T-cell (primary cell): ENCODE results near the gene SMPD3. TPM values are rescaled to one million over a fixed set of nuclear protein-coding genes. Genes with fewer than 3 reads are reported as not detected.

Source experiments
- ATAC-seq, 4 experiments: fragments of 200-7000 bp in 3 of 4; fragments of 150-1000 bp in 1 of 4; cut with Tn5 transposase; replicated peaks in 1 of 4; 1 replicate in 3 of 4; 2 replicates in 1 of 4; pipeline ENCODE4 v1.10.0; 2021; ENCODE audit warnings: moderate library complexity in 3 of 4, mild to moderate bottlenecking in 2 of 4, moderate number of reproducible peaks in 1 of 4
- CTCF ChIA-PET, 2 donors: fragments of 300-600 bp; sonication (Branson Sonifier 250); formaldehyde crosslinking; loops; one replicate each; lab custom pipeline; 2022; ENCODE audit warnings: antibody characterized with exemption in 2 of 2; lab: Charles Lee
- POLR2A ChIA-PET, 2 donors: fragments of 300-600 bp; sonication (Branson Sonifier 250); formaldehyde crosslinking; loops; one replicate each; lab custom pipeline; 2022; ENCODE audit warnings: antibody characterized with exemption in 2 of 2; lab: Charles Lee
- DNase-seq, 35 experiments: peaks; one replicate each; pipeline versions ENCODE4 v3.0.0 to v3.0.0-alpha.2; 2013 to 2023
- H3K27ac ChIP-seq: one replicate; pipeline ENCODE4 v1.5.1; 2013; ENCODE audit warnings: low read length
- H3K27me3 ChIP-seq, 2 experiments: replicated peaks in 1 of 2; 1 replicate in 1 of 2; 2 replicates in 1 of 2; pipeline versions ENCODE4 v1.6.1 to v1.7.0; 2013; ENCODE audit warnings: low read length in 1 of 2, mixed read lengths in 1 of 2; ENCODE audit not compliant: control insufficient read depth in 2 of 2, insufficient read depth in 2 of 2; ENCODE audit errors: extremely low read depth in 1 of 2
- H3K36me3 ChIP-seq, 2 donors: 1 replicate in 1 of 2; 2 replicates in 1 of 2; pipeline versions ENCODE4 v1.6.1 to v1.7.0; 2013; ENCODE audit warnings: low read length in 1 of 2; ENCODE audit not compliant: control insufficient read depth in 2 of 2, insufficient read depth in 1 of 2; ENCODE audit errors: extremely low read depth in 1 of 2
- H3K4me1 ChIP-seq, 2 experiments: 1 replicate in 1 of 2; 2 replicates in 1 of 2; pipeline versions ENCODE4 v1.6.1 to v1.7.0; 2013; ENCODE audit warnings: low read length in 2 of 2, mixed read lengths in 1 of 2; ENCODE audit not compliant: insufficient read depth in 2 of 2, control insufficient read depth in 1 of 2; ENCODE audit errors: extremely low read depth in 1 of 2
- H3K4me3 ChIP-seq, 2 donors: 1 replicate in 1 of 2; 2 replicates in 1 of 2; pipeline versions ENCODE4 v1.5.1 to v1.7.0; 2013; ENCODE audit warnings: mild to moderate bottlenecking in 2 of 2, low read length in 1 of 2, moderate library complexity in 1 of 2; ENCODE audit not compliant: control insufficient read depth in 1 of 2; ENCODE audit errors: extremely low read depth in 1 of 2
- H3K9me3 ChIP-seq: 2 replicates; pipeline ENCODE4 v1.7.0; 2013
- H3K27ac Mint-ChIP-seq, 2 donors: one replicate each; pipeline ENCODE4 v1.8.0; 2020 to 2021; ENCODE audit warnings: mild to moderate bottlenecking in 2 of 2, mixed read lengths in 2 of 2
- H3K27me3 Mint-ChIP-seq, 2 donors: one replicate each; pipeline ENCODE4 v1.8.0; 2021 to 2022; ENCODE audit warnings: mixed read lengths in 2 of 2
- H3K36me3 Mint-ChIP-seq: one replicate; pipeline ENCODE4 v1.8.0; 2021; ENCODE audit warnings: mixed read lengths
- H3K4me1 Mint-ChIP-seq, 3 donors: one replicate each; pipeline ENCODE4 v1.8.0; 2020 to 2022; ENCODE audit warnings: mixed read lengths in 3 of 3, mild to moderate bottlenecking in 1 of 3
- H3K4me3 Mint-ChIP-seq, 3 donors: one replicate each; pipeline ENCODE4 v1.8.0; 2020 to 2022; ENCODE audit warnings: mild to moderate bottlenecking in 3 of 3, mixed read lengths in 3 of 3, moderate library complexity in 3 of 3
- H3K9me3 Mint-ChIP-seq, 3 donors: one replicate each; pipeline ENCODE4 v1.8.0; 2020 to 2022; ENCODE audit warnings: mixed read lengths in 3 of 3
- WGBS: methylation state at CpG from one replicate; pipeline ENCODE4 v1.1.5; 2013; ENCODE audit warnings: missing lambda C conversion rate; ENCODE audit not compliant: insufficient coverage; 5-methylcytosine and 5-hydroxymethylcytosine counted together
- total RNA-seq, 35 experiments: library from RNA in 6 of 35; stranded (reverse) in 6 of 35; fragments of 120-200 nt in 1 of 35; gene quantifications; one replicate each; pipeline versions ENCODE4 v1.2.1 to v1.2.4 and lab custom pipeline; 2013 to 2026

The SMPD3 gene
- total RNA-seq, 5 donors from 2014 or later (not counting 1 experiment from before 2014, with no cell fraction given) = 0.93 to 2.3 (median 1.7) TPM

GRCh38 chr16:68335175-68335574, 113.1 kb downstream of the SMPD3 start:
- 100% methylated on average over 3 of the region's 5 CpGs for WGBS
- no peaks in the 10 kb centered on the region for H3K27me3 Mint-ChIP-seq
- Histone ChIP-seq H3K4me3 (no peak overlapping the region), H3K27me3 (no peaks in the 10 kb centered on the region), H3K36me3 (peaks cover 17 to 59% of the 10 kb centered on the region in 2 donors), H3K27ac (no peak overlapping the region), H3K9me3 (no peaks in the 10 kb centered on the region), H3K4me1 (peaks cover 2 to 11% of the 10 kb centered on the region in 2 experiments)
- peaks cover 10 to 14% (median 14%) of the 10 kb centered on the region in 3 donors for H3K4me1 Mint-ChIP-seq
- H3K27ac Mint-ChIP-seq = no peak overlapping the region
- H3K4me3 Mint-ChIP-seq = no peak overlapping the region
- DNase-seq = no peak
- no peaks in the 10 kb centered on the region for H3K9me3 Mint-ChIP-seq
- CTCF ChIA-PET = interaction anchor here in 1 of 2 donors (0.6 kb wide), 1 partner anchor 168 kb away, joined by 5 read pairs; no protein-coding TSS in a partner anchor
- ATAC-seq = no peak
- POLR2A ChIA-PET = interaction anchor here in 1 of 2 donors (0.6 kb wide), 1 partner anchor 716 kb away, joined by 3 read pairs; no protein-coding TSS in a partner anchor
- H3K36me3 Mint-ChIP-seq = peaks cover 62% of the 10 kb centered on the region

GRCh38 chr16:68332411-68333121, 115.7 kb downstream of the SMPD3 start:
- ATAC-seq (peak in 3 of 4 experiments; percentile 24 to 39 (median 30)), DNase-seq (peak in 1 of 35 experiments; percentile 10)
- Histone ChIP-seq H3K9me3 (no peaks in the 10 kb centered on the region), H3K27me3 (no peaks in the 10 kb centered on the region), H3K36me3 (peaks cover 9 to 33% of the 10 kb centered on the region in 2 donors), H3K4me3 (peak overlapping the region in 1 of 2 donors; percentile 18), H3K4me1 (peaks cover 9 to 11% of the 10 kb centered on the region in 2 experiments), H3K27ac (no peak overlapping the region)
- Mint-ChIP-seq H3K36me3 (peaks cover 47% of the 10 kb centered on the region), H3K27me3 (no peaks in the 10 kb centered on the region), H3K9me3 (no peaks in the 10 kb centered on the region), H3K4me1 (peaks cover 14 to 18% (median 15%) of the 10 kb centered on the region in 3 donors), H3K27ac (peak overlapping the region in 1 of 2 donors; percentile 88), H3K4me3 (peak overlapping the region in 1 of 3 donors; percentile 44)
- ChIA-PET CTCF (interaction anchor here in 1 of 2 donors (0.7 to 1.2 kb wide), 3 partner anchors 68 to 87 kb away, joined by 3 to 6 read pairs (median 3); partner anchors contain the start of genes PLA2G15 and SLC7A6), POLR2A (no interaction called here)
- no CpG with 5 or more reads among the region's 7 CpGs for WGBS

- no peaks in the 10 kb centered on the region for H3K9me3 ChIP-seq
- no peaks in the 10 kb centered on the region for H3K27me3 ChIP-seq
- Mint-ChIP-seq H3K27ac (peak overlapping the region in 1 of 2 donors; percentile 88), H3K36me3 (peaks cover 40% of the 10 kb centered on the region), H3K27me3 (no peaks in the 10 kb centered on the region), H3K9me3 (no peaks in the 10 kb centered on the region), H3K4me1 (peaks cover 14 to 18% (median 15%) of the 10 kb centered on the region in 3 donors), H3K4me3 (peak overlapping the region in 1 of 3 donors; percentile 44)
- H3K4me3 ChIP-seq = peak overlapping the region in 1 of 2 donors; percentile 18
- DNase-seq (no peak), ATAC-seq (no peak)
- ChIA-PET CTCF (interaction anchor here (0.6 to 1.2 kb wide), 3 partner anchors 68 to 227 kb away, joined by 3 to 4 read pairs (median 3); partner anchors contain the start of gene SLC7A6 (in 1 of the 2)), POLR2A (interaction anchor here in 1 of 2 donors (0.7 kb wide), 1 partner anchor 90 kb away, joined by 7 read pairs; no protein-coding TSS in a partner anchor)
- H3K27ac ChIP-seq = no peak overlapping the region
- H3K36me3 ChIP-seq = peaks cover 4 to 29% of the 10 kb centered on the region in 2 donors
- peaks cover 9 to 11% of the 10 kb centered on the region in 2 experiments for H3K4me1 ChIP-seq
- 86% methylated on average over 2 of the region's 4 CpGs for WGBS
Measured at GRCh38 chr16:68331879-68332410, 116.4 kb downstream of the SMPD3 start.

- Histone ChIP-seq H3K4me3 (no peak overlapping the region), H3K36me3 (peaks cover 11 to 35% of the 10 kb centered on the region in 2 donors), H3K4me1 (peaks cover 9 to 11% of the 10 kb centered on the region in 2 experiments), H3K9me3 (no peaks in the 10 kb centered on the region), H3K27me3 (no peaks in the 10 kb centered on the region), H3K27ac (no peak overlapping the region)
- no CpG with 5 or more reads among the region's 3 CpGs for WGBS
- ChIA-PET CTCF (interaction anchor here (0.5 to 5.3 kb wide), 15 partner anchors 11 to 1440 kb away, joined by 3 to 71 read pairs (median 3); partner anchors contain the start of gene SLC7A6 (in 1 of the 2)), POLR2A (interaction anchor here in 1 of 2 donors (0.6 kb wide), 1 partner anchor 65 kb away, joined by 3 read pairs; no protein-coding TSS in a partner anchor)
- H3K36me3 Mint-ChIP-seq = peaks cover 25% of the 10 kb centered on the region
- no peaks in the 10 kb centered on the region for H3K9me3 Mint-ChIP-seq
- no peak for DNase-seq
- H3K4me3 Mint-ChIP-seq = no peak overlapping the region
- no peak for ATAC-seq
- peaks cover 14 to 15% (median 15%) of the 10 kb centered on the region in 3 donors for H3K4me1 Mint-ChIP-seq
- no peak overlapping the region for H3K27ac Mint-ChIP-seq
- H3K27me3 Mint-ChIP-seq = no peaks in the 10 kb centered on the region
Measured at GRCh38 chr16:68328860-68329390, 119.4 kb downstream of the SMPD3 start.

- H3K9me3 Mint-ChIP-seq = no peaks in the 10 kb centered on the region
- no peak overlapping the region for H3K4me3 Mint-ChIP-seq
- 43% methylated on average over 7 of the region's 13 CpGs for WGBS
- ATAC-seq (peak; percentile 93 to 99 (median 97)), DNase-seq (peak; percentile 58 to 90 (median 72))
- H3K4me1 ChIP-seq = peaks cover 9 to 11% of the 10 kb centered on the region in 2 experiments
- H3K27me3 ChIP-seq = no peaks in the 10 kb centered on the region
- ChIA-PET CTCF (interaction anchor here (0.6 to 5.3 kb wide), 17 partner anchors 11 to 775 kb away, joined by 3 to 71 read pairs (median 4); partner anchors contain the start of gene SLC7A6 (in 1 of the 2)), POLR2A (interaction anchor here in 1 of 2 donors (0.6 kb wide), 1 partner anchor 20 kb away, joined by 8 read pairs; no protein-coding TSS in a partner anchor)
- H3K9me3 ChIP-seq = no peaks in the 10 kb centered on the region
- H3K4me3 ChIP-seq = no peak overlapping the region
- no peaks in the 10 kb centered on the region for H3K27me3 Mint-ChIP-seq
- H3K36me3 ChIP-seq = peaks cover 14 to 38% of the 10 kb centered on the region in 2 donors
- H3K27ac Mint-ChIP-seq = no peak overlapping the region
- peaks cover 14 to 15% (median 15%) of the 10 kb centered on the region in 3 donors for H3K4me1 Mint-ChIP-seq
- no peak overlapping the region for H3K27ac ChIP-seq
- peaks cover 24% of the 10 kb centered on the region for H3K36me3 Mint-ChIP-seq
Measured at GRCh38 chr16:68328151-68328859, 120.0 kb downstream of the SMPD3 start.
